K562 (cell line): ENCODE results near the gene ACP4. TPM values are rescaled to one million over a fixed set of nuclear protein-coding genes. Genes with fewer than 3 reads are reported as not detected.

Experiments
- ARID1B ChIP-seq: fragments of 450-650 bp; IDR thresholded peaks from 2 replicates; pipeline ENCODE4 v1.6.1; 2016; ENCODE audit warnings: antibody characterized with exemption, mild to moderate bottlenecking, inconsistent platforms
- ARNT ChIP-seq, 2 experiments: fragments of 450-650 bp; IDR thresholded peaks; 2 replicates each; pipeline ENCODE4 v1.6.1; 2016; ENCODE audit warnings: mild to moderate bottlenecking in 1 of 2
- DACH1 ChIP-seq: fragments of 450-650 bp; IDR thresholded peaks from 2 replicates; pipeline ENCODE4 v1.6.1; 2018; ENCODE audit not compliant: partially characterized antibody
- IRF2 ChIP-seq: sonication (generic); formaldehyde crosslinking; IDR thresholded peaks from 2 replicates; pipeline ENCODE4 v1.8.1; 2022; ENCODE audit warnings: mild to moderate bottlenecking, missing genetic modification reagents
- PML ChIP-seq: IDR thresholded peaks from 2 replicates; pipeline ENCODE4 v1.6.1; 2012; ENCODE audit warnings: low read length, inconsistent platforms
- RB1 ChIP-seq: fragments of 450-650 bp; IDR thresholded peaks from 2 replicates; pipeline ENCODE4 v1.6.1; 2017; ENCODE audit warnings: low read depth, mild to moderate bottlenecking
- RBM15 ChIP-seq: fragments of 200-400 bp; formaldehyde crosslinking; IDR thresholded peaks from 2 replicates; pipeline ENCODE4 v1.6.1; 2018; ENCODE audit warnings: mild to moderate bottlenecking, low read length, moderate library complexity; ENCODE audit not compliant: insufficient read depth
- TAF15 ChIP-seq: fragments of 200-400 bp; formaldehyde crosslinking; IDR thresholded peaks from 2 replicates; pipeline ENCODE4 v1.6.1; 2017; ENCODE audit warnings: mild to moderate bottlenecking, low read depth, low read length, moderate library complexity
- TEAD4 ChIP-seq, 2 experiments: sonication (generic) in 1 of 2; formaldehyde crosslinking in 1 of 2; IDR thresholded peaks; 2 replicates each; pipeline versions ENCODE4 v1.6.1 to v1.8.0; 2012 to 2022; ENCODE audit warnings: borderline replicate concordance in 1 of 2, inconsistent platforms in 1 of 2, low read length in 1 of 2, mild to moderate bottlenecking in 1 of 2, missing genetic modification reagents in 1 of 2
- TSC22D4 ChIP-seq: fragments of 450-650 bp; IDR thresholded peaks from 2 replicates; pipeline ENCODE4 v1.6.1; 2016; ENCODE audit warnings: missing genetic modification characterization, missing biosample characterization, control low read depth
- ZFPM2 ChIP-seq: fragments of 250-450 bp; sonication (Bioruptor Pico); IDR thresholded peaks from 2 replicates; pipeline ENCODE4 v1.5.1; 2022; ENCODE audit warnings: mild to moderate bottlenecking
- ZNF644 ChIP-seq: fragments of 200-800 bp; sonication (Bioruptor generic); IDR thresholded peaks from 2 replicates; pipeline ENCODE4 v1.6.1; 2016; ENCODE audit warnings: low read depth, missing genetic modification characterization, missing compliant biosample characterization
- polyA plus RNA-seq, 8 experiments: library from polyadenylated mRNA; depleted of rRNA in 4 of 8; stranded (reverse) in 5 of 8; unstranded in 3 of 8; fragments of >200 nt; fragmentation: Nextera tagmentation in 2 of 8; fragmentation: Illumina TruSeq in 1 of 8; extraction: Ambion mirVana in 2 of 8; extraction: Trizol in 1 of 8; gene quantifications; 2 replicates each; pipeline versions ENCODE4 v1.2.1 to v1.2.3, GENCODE V29; 2011 to 2014; ENCODE audit warnings: inconsistent platforms in 1 of 8, missing spikeins in 1 of 8
- total RNA-seq, 7 experiments: library from RNA; depleted of rRNA in 6 of 7; stranded (reverse); fragments of >200 nt in 6 of 7; fragmentation: Illumina TruSeq in 2 of 7; extraction: Trizol in 2 of 7; gene quantifications; 2 replicates each; pipeline versions ENCODE4 v1.2.1 to v1.2.3, GENCODE V29; 2011 to 2021; ENCODE audit warnings: low replicate concordance in 1 of 7
- TF ChIP-seq, protein P1 (sequence below): fragments of 250-450 bp; sonication (Bioruptor Pico); IDR thresholded peaks from 2 replicates; pipeline ENCODE4 v1.4.0; 2020; ENCODE audit warnings: mild to moderate bottlenecking, moderate library complexity
- TF ChIP-seq, protein P2 (sequence below): sonication (generic); formaldehyde crosslinking; IDR thresholded peaks from 2 replicates; pipeline ENCODE4 v1.8.1; 2022; ENCODE audit warnings: missing genetic modification reagents
- TF ChIP-seq, protein P3 (sequence below): fragments of 450-650 bp; formaldehyde crosslinking; IDR thresholded peaks from 2 replicates; pipeline ENCODE4 v1.4.0; 2022; ENCODE audit warnings: missing genetic modification characterization
- TF ChIP-seq, protein P4 (sequence below): fragments of 450-650 bp; IDR thresholded peaks from 2 replicates; pipeline ENCODE4 v1.7.1; 2018; ENCODE audit warnings: mild to moderate bottlenecking, low read depth; ENCODE audit not compliant: partially characterized antibody

The ACP4 gene
- total and polyA plus RNA-seq, 9 of the 15 experiments (the other 6 are each of a cell fraction or from before 2014, with no cell fraction given), result not detected

DNA sequence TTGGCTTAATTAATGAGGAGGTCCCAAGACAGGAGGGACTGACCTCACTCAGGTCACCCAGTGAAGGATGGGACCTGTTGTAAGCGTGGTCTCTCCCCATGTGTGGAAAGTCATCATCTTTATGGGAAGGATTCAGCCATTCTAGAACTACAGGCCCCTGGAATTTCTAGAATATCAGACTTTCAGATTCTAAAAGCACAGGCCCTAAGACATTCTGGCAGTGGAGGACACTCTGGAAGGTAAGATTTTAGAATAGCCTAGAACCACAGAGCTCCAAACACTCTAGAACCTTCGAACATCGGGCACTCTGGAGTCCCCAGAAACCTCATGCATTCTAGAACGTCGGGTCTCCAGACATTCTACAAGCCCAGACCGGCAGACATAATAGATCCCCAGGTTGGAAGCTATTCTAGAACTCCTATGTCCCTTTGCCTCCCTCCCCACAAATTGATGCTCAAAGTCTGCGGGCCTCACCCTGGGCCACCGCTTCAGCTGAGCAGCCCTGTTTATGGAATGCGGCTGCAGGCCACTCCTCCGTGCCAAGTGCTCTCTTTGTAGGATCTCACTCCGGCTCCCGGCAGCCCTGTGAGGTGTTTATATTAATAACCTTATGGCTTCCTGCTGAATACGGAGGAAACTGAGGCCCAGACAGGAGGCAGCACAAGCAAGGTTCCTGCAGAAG lies 45.0 kb downstream of the ACP4 start (continued):
- TF ChIP-seq, protein P1, sequence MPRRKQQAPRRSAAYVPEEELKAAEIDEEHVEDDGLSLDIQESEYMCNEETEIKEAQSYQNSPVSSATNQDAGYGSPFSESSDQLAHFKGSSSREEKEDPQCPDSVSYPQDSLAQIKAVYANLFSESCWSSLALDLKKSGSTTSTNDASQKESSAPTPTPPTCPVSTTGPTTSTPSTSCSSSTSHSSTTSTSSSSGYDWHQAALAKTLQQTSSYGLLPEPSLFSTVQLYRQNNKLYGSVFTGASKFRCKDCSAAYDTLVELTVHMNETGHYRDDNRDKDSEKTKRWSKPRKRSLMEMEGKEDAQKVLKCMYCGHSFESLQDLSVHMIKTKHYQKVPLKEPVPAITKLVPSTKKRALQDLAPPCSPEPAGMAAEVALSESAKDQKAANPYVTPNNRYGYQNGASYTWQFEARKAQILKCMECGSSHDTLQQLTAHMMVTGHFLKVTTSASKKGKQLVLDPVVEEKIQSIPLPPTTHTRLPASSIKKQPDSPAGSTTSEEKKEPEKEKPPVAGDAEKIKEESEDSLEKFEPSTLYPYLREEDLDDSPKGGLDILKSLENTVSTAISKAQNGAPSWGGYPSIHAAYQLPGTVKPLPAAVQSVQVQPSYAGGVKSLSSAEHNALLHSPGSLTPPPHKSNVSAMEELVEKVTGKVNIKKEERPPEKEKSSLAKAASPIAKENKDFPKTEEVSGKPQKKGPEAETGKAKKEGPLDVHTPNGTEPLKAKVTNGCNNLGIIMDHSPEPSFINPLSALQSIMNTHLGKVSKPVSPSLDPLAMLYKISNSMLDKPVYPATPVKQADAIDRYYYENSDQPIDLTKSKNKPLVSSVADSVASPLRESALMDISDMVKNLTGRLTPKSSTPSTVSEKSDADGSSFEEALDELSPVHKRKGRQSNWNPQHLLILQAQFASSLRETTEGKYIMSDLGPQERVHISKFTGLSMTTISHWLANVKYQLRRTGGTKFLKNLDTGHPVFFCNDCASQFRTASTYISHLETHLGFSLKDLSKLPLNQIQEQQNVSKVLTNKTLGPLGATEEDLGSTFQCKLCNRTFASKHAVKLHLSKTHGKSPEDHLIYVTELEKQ, result no peak
- no peak for TF ChIP-seq IRF2 (CRISPR knock-in tag)
- TF ChIP-seq TSC22D4 (tag), result no peak
- TF ChIP-seq, protein P2, sequence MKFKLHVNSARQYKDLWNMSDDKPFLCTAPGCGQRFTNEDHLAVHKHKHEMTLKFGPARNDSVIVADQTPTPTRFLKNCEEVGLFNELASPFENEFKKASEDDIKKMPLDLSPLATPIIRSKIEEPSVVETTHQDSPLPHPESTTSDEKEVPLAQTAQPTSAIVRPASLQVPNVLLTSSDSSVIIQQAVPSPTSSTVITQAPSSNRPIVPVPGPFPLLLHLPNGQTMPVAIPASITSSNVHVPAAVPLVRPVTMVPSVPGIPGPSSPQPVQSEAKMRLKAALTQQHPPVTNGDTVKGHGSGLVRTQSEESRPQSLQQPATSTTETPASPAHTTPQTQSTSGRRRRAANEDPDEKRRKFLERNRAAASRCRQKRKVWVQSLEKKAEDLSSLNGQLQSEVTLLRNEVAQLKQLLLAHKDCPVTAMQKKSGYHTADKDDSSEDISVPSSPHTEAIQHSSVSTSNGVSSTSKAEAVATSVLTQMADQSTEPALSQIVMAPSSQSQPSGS (CRISPR knock-in tag), result no peak
- no peak for TF ChIP-seq TAF15
- TF ChIP-seq, protein P3, sequence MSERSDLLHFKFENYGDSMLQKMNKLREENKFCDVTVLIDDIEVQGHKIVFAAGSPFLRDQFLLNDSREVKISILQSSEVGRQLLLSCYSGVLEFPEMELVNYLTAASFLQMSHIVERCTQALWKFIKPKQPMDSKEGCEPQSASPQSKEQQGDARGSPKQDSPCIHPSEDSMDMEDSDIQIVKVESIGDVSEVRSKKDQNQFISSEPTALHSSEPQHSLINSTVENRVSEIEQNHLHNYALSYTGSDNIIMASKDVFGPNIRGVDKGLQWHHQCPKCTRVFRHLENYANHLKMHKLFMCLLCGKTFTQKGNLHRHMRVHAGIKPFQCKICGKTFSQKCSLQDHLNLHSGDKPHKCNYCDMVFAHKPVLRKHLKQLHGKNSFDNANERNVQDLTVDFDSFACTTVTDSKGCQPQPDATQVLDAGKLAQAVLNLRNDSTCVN (CRISPR knock-in tag), result no peak
- TF ChIP-seq ZNF644 (tag), result no peak
- no peak for TF ChIP-seq RB1
- TF ChIP-seq DACH1, result no peak
- 0 out of 2 replicates have a peak, but pooled peaks have one; percentile 18 for TF ChIP-seq PML
- peak in 1 of 2 experiments; percentile 97; a peak in 2 of 4 replicates for TF ChIP-seq ARNT (IDR thresholded peaks at IDR 0.05)
- TF ChIP-seq ZFPM2, result no peak
- TF ChIP-seq RBM15, result no peak
- TF ChIP-seq ARID1B, result no peak
- no peak for TF ChIP-seq TEAD4 (IDR thresholded peaks at IDR 0.05; ENCODE audit: low read length)
- TF ChIP-seq TEAD4 (CRISPR knock-in tag; IDR thresholded peaks at IDR 0.05; ENCODE audit: borderline replicate concordance), result no peak
- TF ChIP-seq, protein P4, sequence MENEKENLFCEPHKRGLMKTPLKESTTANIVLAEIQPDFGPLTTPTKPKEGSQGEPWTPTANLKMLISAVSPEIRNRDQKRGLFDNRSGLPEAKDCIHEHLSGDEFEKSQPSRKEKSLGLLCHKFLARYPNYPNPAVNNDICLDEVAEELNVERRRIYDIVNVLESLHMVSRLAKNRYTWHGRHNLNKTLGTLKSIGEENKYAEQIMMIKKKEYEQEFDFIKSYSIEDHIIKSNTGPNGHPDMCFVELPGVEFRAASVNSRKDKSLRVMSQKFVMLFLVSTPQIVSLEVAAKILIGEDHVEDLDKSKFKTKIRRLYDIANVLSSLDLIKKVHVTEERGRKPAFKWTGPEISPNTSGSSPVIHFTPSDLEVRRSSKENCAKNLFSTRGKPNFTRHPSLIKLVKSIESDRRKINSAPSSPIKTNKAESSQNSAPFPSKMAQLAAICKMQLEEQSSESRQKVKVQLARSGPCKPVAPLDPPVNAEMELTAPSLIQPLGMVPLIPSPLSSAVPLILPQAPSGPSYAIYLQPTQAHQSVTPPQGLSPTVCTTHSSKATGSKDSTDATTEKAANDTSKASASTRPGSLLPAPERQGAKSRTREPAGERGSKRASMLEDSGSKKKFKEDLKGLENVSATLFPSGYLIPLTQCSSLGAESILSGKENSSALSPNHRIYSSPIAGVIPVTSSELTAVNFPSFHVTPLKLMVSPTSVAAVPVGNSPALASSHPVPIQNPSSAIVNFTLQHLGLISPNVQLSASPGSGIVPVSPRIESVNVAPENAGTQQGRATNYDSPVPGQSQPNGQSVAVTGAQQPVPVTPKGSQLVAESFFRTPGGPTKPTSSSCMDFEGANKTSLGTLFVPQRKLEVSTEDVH, result no peak
